Measurements from ENCODE around the gene LYPD1.

DNA sequence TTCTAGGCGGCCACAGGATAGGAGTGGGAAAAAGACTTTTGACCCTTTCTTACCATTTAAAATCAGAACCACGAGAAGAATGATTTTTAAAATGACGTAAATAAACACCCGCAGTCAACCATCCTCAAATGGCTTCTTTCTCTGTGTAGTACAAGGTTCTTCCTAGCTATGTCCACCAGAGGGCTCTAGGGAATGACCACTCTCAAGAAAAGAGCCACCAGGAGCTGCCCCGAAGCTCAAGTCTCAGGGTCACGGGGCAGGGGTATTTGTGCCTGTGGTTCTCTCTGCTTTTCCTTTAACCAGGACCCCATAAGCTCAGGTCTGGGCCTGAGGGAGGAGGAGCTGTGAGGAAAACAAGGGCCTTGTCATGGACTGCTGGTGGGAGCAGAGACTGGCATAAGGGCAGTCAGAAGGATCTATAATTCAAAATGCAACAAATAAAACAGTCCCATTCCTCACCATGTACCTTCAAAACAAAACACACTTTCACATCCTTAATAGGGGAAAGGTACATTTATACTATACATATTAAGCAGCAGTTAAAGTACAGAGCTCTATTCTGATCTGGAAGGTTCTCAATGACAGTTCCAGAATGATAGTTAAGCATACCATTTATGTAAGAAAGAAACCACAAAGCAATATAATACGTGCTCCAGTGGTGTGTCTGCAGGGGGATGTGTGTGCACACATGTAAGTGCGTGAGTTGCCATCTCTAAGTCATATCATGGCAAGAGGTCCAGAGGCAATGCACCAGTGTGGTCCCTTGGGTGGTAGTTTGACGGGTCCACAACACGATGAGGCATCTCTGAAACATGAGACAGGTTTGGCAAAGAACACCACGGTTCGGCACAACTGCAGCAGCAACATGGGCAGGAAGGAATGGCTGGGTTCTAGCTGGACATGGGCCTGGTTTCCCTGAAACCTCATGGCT, 18.6 kb downstream of the LYPD1 start:
- TF ChIP-seq CTCF (IDR thresholded peaks at IDR 0.05) (no peak), POLR2A (IDR thresholded peaks at IDR 0.05) (no peak)
